GM18508 (cell line): ENCODE data around the gene EMCN.

Source experiments
- ATAC-seq: cut with Tn5 transposase; IDR thresholded peaks from one replicate; pipeline ENCODE4 v1.9.1; 2021; ENCODE audit warnings: moderate number of reproducible peaks; ENCODE audit not compliant: insufficient read depth, unreplicated experiment

EMCN gene

GRCh38 chr4:100494166-100494565, 23.7 kb downstream of the EMCN start:
- no peak for ATAC-seq

GRCh38 chr4:100493756-100494155, 24.1 kb downstream of the EMCN start:
- ATAC-seq = no peak

GRCh38 chr4:100492129-100492528, 25.7 kb downstream of the EMCN start:
- ATAC-seq = no peak

GRCh38 chr4:100489305-100489704, 28.5 kb downstream of the EMCN start:
- no peak for ATAC-seq

GRCh38 chr4:100486496-100486895, 31.3 kb downstream of the EMCN start:
- ATAC-seq = no peak

- ATAC-seq = no peak
These were observed 34.0 kb downstream of the EMCN start for GRCh38 chr4:100483796-100484195.

GRCh38 chr4:100479971-100480370, 37.9 kb downstream of the EMCN start:
- ATAC-seq = no peak

GRCh38 chr4:100469555-100469954, 48.3 kb downstream of the EMCN start:
- ATAC-seq = no peak

GRCh38 chr4:100466501-100466900, 51.3 kb downstream of the EMCN start:
- ATAC-seq = no peak

GRCh38 chr4:100461807-100462605, 55.8 kb downstream of the EMCN start:
- ATAC-seq = no peak

- no peak for ATAC-seq
These were observed 67.4 kb downstream of the EMCN start for GRCh38 chr4:100450449-100450848.

GRCh38 chr4:100431416-100431815, 86.4 kb downstream of the EMCN start:
- no peak for ATAC-seq

- ATAC-seq = no peak
These were observed 87.4 kb downstream of the EMCN start for GRCh38 chr4:100430451-100430850.

GRCh38 chr4:100429616-100430015, 88.2 kb downstream of the EMCN start:
- no peak for ATAC-seq

GRCh38 chr4:100428051-100428450, 89.8 kb downstream of the EMCN start:
- no peak for ATAC-seq

- no peak for ATAC-seq
These were observed 93.4 kb downstream of the EMCN start for GRCh38 chr4:100424376-100424775.

GRCh38 chr4:100422894-100423293, 94.9 kb downstream of the EMCN start:
- no peak for ATAC-seq

- ATAC-seq = no peak
These were observed 96.4 kb downstream of the EMCN start for GRCh38 chr4:100421361-100421978.

- no peak for ATAC-seq
These were observed 97.3 kb downstream of the EMCN start for GRCh38 chr4:100420571-100420970.

GRCh38 chr4:100417565-100417964, 100.3 kb downstream of the EMCN start:
- no peak for ATAC-seq

- ATAC-seq = no peak
These were observed 103.6 kb downstream of the EMCN start for GRCh38 chr4:100414016-100414790.
